Prostate gland (tissue), 2 donors: ENCODE measurements around the gene KIAA1671. TPM values are rescaled to one million over a fixed set of nuclear protein-coding genes. Genes with fewer than 3 reads are reported as not detected.
A peak's percentile ranks its signal among the peaks of the same experiment; 100 is the strongest.

Source experiments
- DNase-seq: peaks from one replicate; pipeline ENCODE4 v3.0.0-alpha.2; 2019; ENCODE audit warnings: low spot score
- H3K27ac ChIP-seq, 2 donors: fragments of 200-600 bp; sonication (generic); 2 replicates each; pipeline ENCODE4 v1.5.1; 2017 to 2019
- H3K27me3 ChIP-seq: fragments of 200-600 bp; sonication (generic); replicated peaks from 2 replicates; pipeline ENCODE4 v1.5.1; 2019; ENCODE audit not compliant: insufficient read depth
- H3K36me3 ChIP-seq, 2 donors: fragments of 200-600 bp; sonication (generic); 1 replicate in 1 of 2; 2 replicates in 1 of 2; pipeline versions ENCODE4 v1.5.1 to v1.8.1; 2017 to 2019
- H3K4me1 ChIP-seq: fragments of 200-600 bp; sonication (generic); replicated peaks from 2 replicates; pipeline ENCODE4 v1.5.1; 2019
- H3K4me3 ChIP-seq, 2 donors: fragments of 200-600 bp; sonication (generic); 2 replicates each; pipeline ENCODE4 v1.5.1; 2017 to 2019
- H3K9me3 ChIP-seq: fragments of 200-600 bp; sonication (generic); 2 replicates; pipeline ENCODE4 v1.5.1; 2017
- CTCF ChIP-seq, 4 experiments: fragments of 200-600 bp in 2 of 4; fragments of 450-650 bp in 2 of 4; sonication (generic) in 2 of 4; IDR thresholded peaks; 1 replicate in 3 of 4; 2 replicates in 1 of 4; pipeline ENCODE4 v1.5.1; 2016 to 2019; ENCODE audit warnings: antibody characterized with exemption in 4 of 4, mild to moderate bottlenecking in 2 of 4, moderate library complexity in 2 of 4
- POLR2A ChIP-seq: fragments of 450-650 bp; IDR thresholded peaks from one replicate; pipeline ENCODE4 v1.6.1; 2016; ENCODE audit warnings: antibody characterized with exemption, mild to moderate bottlenecking
- POLR2AphosphoS5 ChIP-seq: sonication (generic); formaldehyde crosslinking; IDR thresholded peaks from one replicate; pipeline ENCODE4 v1.6.1; 2017; ENCODE audit warnings: antibody characterized with exemption
- WGBS: methylation state at CpG from one replicate; pipeline ENCODE4 v1.1.5; 2018; 5-methylcytosine and 5-hydroxymethylcytosine counted together
- intact Hi-C: fragments of 100-400 bp; cut with DNase I; formaldehyde crosslinking; loops from one replicate; pipeline ENCODE4 v1.14.2; 2022
- total RNA-seq, 2 donors: library from RNA; depleted of rRNA; stranded (reverse); fragments of >200 nt; gene quantifications; one replicate each; pipeline ENCODE4 v1.1.0, GENCODE V29; 2016

KIAA1671 gene
- total RNA-seq, 2 donors from 2014 or later, result 44.8 to 53.1 TPM

- Histone ChIP-seq H3K36me3 (no peaks in the 10 kb centered on the region), H3K4me1 (no peaks in the 10 kb centered on the region), H3K9me3 (no peaks in the 10 kb centered on the region), H3K27me3 (no peaks in the 10 kb centered on the region), H3K27ac (no peak overlapping the region), H3K4me3 (no peak overlapping the region)
- intact Hi-C loops, result no loop called here
- 96% methylated on average over 2 of the region's 2 CpGs for WGBS
- DNase-seq, result no peak
- no peak for TF ChIP-seq POLR2A
- TF ChIP-seq CTCF (IDR thresholded peaks at IDR 0.05), result no peak
- peak; percentile 19 for TF ChIP-seq POLR2AphosphoS5
Observed at GRCh38 chr22:25035715-25036114, 83.2 kb downstream of the KIAA1671 start.

GRCh38 chr22:25038239-25038638 is 85.7 kb downstream of the KIAA1671 start:
- Histone ChIP-seq H3K27me3 (no peaks in the 10 kb centered on the region), H3K4me1 (no peaks in the 10 kb centered on the region), H3K27ac (no peak overlapping the region), H3K9me3 (no peaks in the 10 kb centered on the region), H3K4me3 (no peak overlapping the region), H3K36me3 (no peaks in the 10 kb centered on the region)
- no peak for TF ChIP-seq POLR2AphosphoS5
- no peak for TF ChIP-seq POLR2A
- TF ChIP-seq CTCF (IDR thresholded peaks at IDR 0.05), result no peak
- intact Hi-C loops, result no loop called here
- no peak for DNase-seq
- 91% methylated on average over 8 of the region's 8 CpGs for WGBS

GRCh38 chr22:25038771-25039170 is 86.3 kb downstream of the KIAA1671 start:
- intact Hi-C loops, result no loop called here
- no peaks in the 10 kb centered on the region for H3K36me3 ChIP-seq
- DNase-seq, result no peak
- H3K27ac ChIP-seq, result no peak overlapping the region
- TF ChIP-seq POLR2A, result no peak
- no peak for TF ChIP-seq CTCF (IDR thresholded peaks at IDR 0.05)
- no peak for TF ChIP-seq POLR2AphosphoS5
- H3K4me3 ChIP-seq, result no peak overlapping the region
- H3K9me3 ChIP-seq, result no peaks in the 10 kb centered on the region
- 97% methylated on average over 15 of the region's 15 CpGs for WGBS
- H3K27me3 ChIP-seq, result no peaks in the 10 kb centered on the region
- H3K4me1 ChIP-seq, result no peaks in the 10 kb centered on the region

GRCh38 chr22:25039255-25039654 is 86.7 kb downstream of the KIAA1671 start:
- Histone ChIP-seq H3K36me3 (no peaks in the 10 kb centered on the region), H3K27ac (no peak overlapping the region), H3K27me3 (no peaks in the 10 kb centered on the region), H3K9me3 (no peaks in the 10 kb centered on the region), H3K4me3 (no peak overlapping the region), H3K4me1 (no peaks in the 10 kb centered on the region)
- TF ChIP-seq POLR2A, result no peak
- 90% methylated on average over 17 of the region's 17 CpGs for WGBS
- intact Hi-C loops, result no loop called here
- no peak for DNase-seq

GRCh38 chr22:25039754-25040153 is 87.2 kb downstream of the KIAA1671 start:
- Histone ChIP-seq H3K27ac (no peak overlapping the region), H3K36me3 (no peaks in the 10 kb centered on the region), H3K9me3 (no peaks in the 10 kb centered on the region), H3K27me3 (no peaks in the 10 kb centered on the region), H3K4me3 (no peak overlapping the region), H3K4me1 (no peaks in the 10 kb centered on the region)
- no peak for DNase-seq
- TF ChIP-seq CTCF (IDR thresholded peaks at IDR 0.05) (no peak), POLR2A (no peak), POLR2AphosphoS5 (no peak)
- intact Hi-C loops, result no loop called here
- 90% methylated on average over 14 of the region's 14 CpGs for WGBS
